ENCODE data around the gene LRRC56.

The LRRC56 gene

DNA sequence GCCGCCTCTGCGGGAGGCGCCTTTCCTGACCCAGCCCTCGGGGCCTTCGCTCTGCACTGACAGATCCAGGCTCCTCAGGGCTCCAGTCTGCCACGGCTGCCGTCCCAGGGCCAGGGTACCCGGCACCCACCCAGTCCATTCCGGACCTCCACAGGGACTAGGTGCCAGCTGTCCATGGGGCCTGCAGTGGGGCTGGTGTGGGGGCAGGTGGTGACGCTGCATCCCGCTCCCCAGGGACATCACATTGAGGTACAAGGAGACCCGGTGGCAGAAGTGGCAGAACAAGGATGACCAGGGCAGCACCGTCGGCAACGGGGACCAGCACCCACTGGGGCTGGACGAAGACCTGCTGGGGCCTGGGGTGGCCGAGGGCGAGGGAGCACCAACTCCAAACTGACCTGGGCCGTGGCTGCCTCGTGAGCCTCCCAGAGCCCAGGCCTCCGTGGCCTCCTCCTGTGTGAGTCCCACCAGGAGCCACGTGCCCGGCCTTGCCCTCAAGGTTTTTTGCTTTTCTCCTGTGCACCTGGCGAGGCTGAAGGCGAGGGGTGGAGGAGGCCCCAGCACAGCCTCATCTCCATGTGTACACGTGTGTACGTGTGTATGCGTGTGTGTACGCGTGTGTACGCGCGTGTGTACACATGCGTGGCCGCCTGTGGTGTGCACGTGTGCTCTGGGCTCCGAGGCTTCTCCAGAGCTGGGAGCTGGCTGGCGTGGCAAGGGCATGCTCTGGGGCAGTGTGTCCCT, 47.0 kb upstream of the LRRC56 start:
- H3K9me3 ChIP-seq, result no peaks in the 10 kb centered on the region
- H3K36me3 ChIP-seq, result peaks cover 7% of the 10 kb centered on the region
- H3K4me1 ChIP-seq, result no peaks in the 10 kb centered on the region
- H3K27me3 ChIP-seq, result no peaks in the 10 kb centered on the region
- H3K4me3 ChIP-seq (ENCODE audit: low read depth, low read length), result no peak overlapping the region
- TF ChIP-seq CTCF (IDR thresholded peaks at IDR 0.05; ENCODE audit: low read depth, low read length), result no peak
- DNase-seq, result no peak

DNA sequence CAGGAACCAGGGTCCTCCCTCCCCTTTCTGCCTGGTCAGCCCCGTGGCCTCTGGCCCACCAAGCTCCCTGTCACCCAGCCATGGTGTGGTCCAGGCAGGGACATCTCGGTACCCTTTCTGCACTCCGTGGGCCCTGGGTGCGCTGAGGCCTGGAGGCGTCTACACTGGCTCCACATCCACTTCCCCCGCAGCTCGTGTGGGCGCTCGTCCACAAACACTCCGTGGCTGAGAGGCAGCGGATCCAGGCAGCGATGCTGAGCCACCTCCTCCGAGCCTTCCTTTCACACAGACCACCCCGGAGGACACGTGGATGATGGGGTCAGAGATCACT, 46.4 kb upstream of the LRRC56 start:
- no peaks in the 10 kb centered on the region for H3K27me3 ChIP-seq
- H3K4me3 ChIP-seq (ENCODE audit: low read depth, low read length), result no peak overlapping the region
- no peak for TF ChIP-seq CTCF (IDR thresholded peaks at IDR 0.05; ENCODE audit: low read depth, low read length)
- peaks cover 7% of the 10 kb centered on the region for H3K36me3 ChIP-seq
- H3K9me3 ChIP-seq, result no peaks in the 10 kb centered on the region
- no peaks in the 10 kb centered on the region for H3K4me1 ChIP-seq
- DNase-seq, result no peak

DNA sequence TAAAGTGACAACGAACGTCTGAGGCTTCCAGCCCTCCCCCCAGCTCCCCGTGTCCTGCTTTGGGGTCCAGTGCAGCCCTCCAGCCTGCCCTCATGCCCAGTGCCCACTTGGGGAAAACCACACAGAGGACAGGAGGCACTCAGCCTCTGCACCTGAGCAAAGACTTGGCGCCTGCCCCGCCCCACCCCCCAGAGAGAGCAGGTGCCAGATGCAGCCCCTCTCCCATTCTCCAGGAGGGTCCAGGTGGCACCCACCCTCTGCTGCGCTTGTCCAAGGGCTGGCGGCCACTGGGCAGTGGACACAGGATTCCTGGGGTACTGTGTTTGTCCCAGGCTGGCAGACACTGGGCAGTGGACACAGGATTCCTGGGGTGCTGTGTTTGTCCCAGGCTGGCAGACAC, 46.0 kb upstream of the LRRC56 start:
- H3K36me3 ChIP-seq, result peaks cover 7% of the 10 kb centered on the region
- DNase-seq, result no peak
- no peaks in the 10 kb centered on the region for H3K4me1 ChIP-seq
- TF ChIP-seq CTCF (IDR thresholded peaks at IDR 0.05; ENCODE audit: low read depth, low read length), result no peak
- H3K9me3 ChIP-seq, result no peaks in the 10 kb centered on the region
- H3K27me3 ChIP-seq, result no peaks in the 10 kb centered on the region
- H3K4me3 ChIP-seq (ENCODE audit: low read depth, low read length), result no peak overlapping the region

GRCh38 chr11:492427-493226, 44.7 kb upstream of the LRRC56 start:
- Histone ChIP-seq H3K4me3 (ENCODE audit: low read depth, low read length) (no peak overlapping the region), H3K4me1 (no peaks in the 10 kb centered on the region), H3K9me3 (no peaks in the 10 kb centered on the region), H3K36me3 (peaks cover 10% of the 10 kb centered on the region), H3K27me3 (no peaks in the 10 kb centered on the region)
- DNase-seq, result no peak
- TF ChIP-seq CTCF (IDR thresholded peaks at IDR 0.05; ENCODE audit: low read depth, low read length), result no peak

GRCh38 chr11:494761-495536, 42.4 kb upstream of the LRRC56 start:
- Histone ChIP-seq H3K9me3 (no peaks in the 10 kb centered on the region), H3K27me3 (no peaks in the 10 kb centered on the region), H3K4me3 (ENCODE audit: low read depth, low read length) (no peak overlapping the region), H3K4me1 (no peaks in the 10 kb centered on the region), H3K36me3 (peaks cover 23% of the 10 kb centered on the region)
- no peak for TF ChIP-seq CTCF (IDR thresholded peaks at IDR 0.05; ENCODE audit: low read depth, low read length)
- peak; percentile 34 for DNase-seq

Data from BE2C (cell line).